Activated CD4-positive, alpha-beta T cell treated with anti-CD3 and anti-CD28 coated beads for 36 hours (primary cell): ENCODE measurements around the gene PPFIA3. TPM values are rescaled to one million over a fixed set of nuclear protein-coding genes. Genes with fewer than 3 reads are reported as not detected.

Experiments used
- ATAC-seq: fragments of 200-7000 bp; cut with Tn5 transposase; one replicate; pipeline ENCODE4 v1.10.0; 2021; ENCODE audit warnings: mild to moderate bottlenecking, moderate library complexity
- CTCF ChIA-PET: fragments of 350-600 bp; sonication (Branson Sonifier 250); formaldehyde crosslinking; loops from one replicate; lab custom pipeline; 2021; ENCODE audit warnings: antibody characterized with exemption; lab: Charles Lee
- POLR2A ChIA-PET: fragments of 350-600 bp; sonication (Branson Sonifier 250); formaldehyde crosslinking; loops from one replicate; lab custom pipeline; 2021; ENCODE audit warnings: antibody characterized with exemption, inconsistent platforms; lab: Charles Lee
- DNase-seq: peaks from one replicate; pipeline ENCODE4 v3.0.0-alpha.2; 2020
- H3K27ac Mint-ChIP-seq: one replicate; pipeline ENCODE4 v1.8.0; 2021; ENCODE audit warnings: mixed read lengths
- H3K27me3 Mint-ChIP-seq: one replicate; pipeline ENCODE4 v1.8.0; 2021; ENCODE audit warnings: mixed read lengths
- H3K36me3 Mint-ChIP-seq: one replicate; pipeline ENCODE4 v1.8.0; 2021; ENCODE audit warnings: low read depth, mixed read lengths
- H3K4me1 Mint-ChIP-seq: one replicate; pipeline ENCODE4 v1.8.0; 2021; ENCODE audit warnings: mixed read lengths
- H3K4me3 Mint-ChIP-seq: one replicate; pipeline ENCODE4 v1.8.0; 2021; ENCODE audit warnings: mild to moderate bottlenecking, moderate library complexity, mixed read lengths
- H3K9me3 Mint-ChIP-seq: one replicate; pipeline ENCODE4 v1.8.0; 2021; ENCODE audit warnings: low read depth, mixed read lengths
- intact Hi-C, 2 experiments: fragments of 100-400 bp; cut with DNase I in 1 of 2; cut with micrococcal nuclease in 1 of 2; formaldehyde crosslinking; loops; one replicate each; pipeline versions ENCODE4 v1.14.2 to v1.15.1; 2022 to 2024; cut with DNase I, micrococcal nuclease
- total RNA-seq, 2 experiments: library from RNA; stranded (reverse); gene quantifications; one replicate each; pipeline ENCODE4 v1.2.3, GENCODE V29; 2021

The PPFIA3 gene
- total RNA-seq, 2 experiments from 2014 or later, result 5.4 to 6.1 TPM

DNA sequence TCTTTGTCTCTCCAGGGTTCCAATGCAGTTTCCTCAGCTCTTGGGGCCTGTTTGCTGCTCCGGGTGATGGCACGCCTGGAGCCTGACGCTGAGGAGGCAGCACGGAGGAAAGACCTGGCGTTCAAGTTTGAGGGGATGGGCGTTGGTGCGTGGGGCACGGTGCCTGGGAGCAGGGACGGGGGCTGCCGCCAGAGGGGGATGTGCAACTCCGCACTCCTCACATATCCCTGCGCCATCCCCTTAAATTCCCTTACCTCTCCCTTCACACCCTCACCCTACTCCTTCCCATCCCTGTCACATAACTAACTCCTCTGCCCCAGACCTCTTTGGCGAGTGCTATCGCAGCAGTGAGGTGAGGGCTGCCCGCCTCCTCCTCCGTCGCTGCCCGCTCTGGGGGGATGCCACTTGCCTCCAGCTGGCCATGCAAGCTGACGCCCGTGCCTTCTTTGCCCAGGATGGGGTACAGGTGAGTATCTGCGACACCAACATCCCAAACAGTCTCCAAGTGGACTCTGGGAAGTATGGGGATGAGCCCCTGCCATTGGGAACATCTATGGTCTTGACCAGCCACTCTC, 69.4 kb downstream of the PPFIA3 start:
- POLR2A ChIA-PET, result interaction anchor here (0.7 kb wide), 1 partner anchor 313 kb away, joined by 3 read pairs; no protein-coding TSS in a partner anchor
- no peak for DNase-seq
- Mint-ChIP-seq H3K27ac (no peak overlapping the region), H3K36me3 (peaks cover 4% of the 10 kb centered on the region), H3K9me3 (peaks cover 6% of the 10 kb centered on the region), H3K4me3 (no peak overlapping the region), H3K27me3 (peaks cover 5% of the 10 kb centered on the region), H3K4me1 (peaks cover 7% of the 10 kb centered on the region)
- CTCF ChIA-PET, result interaction anchor here (0.7 to 3.3 kb wide), 4 partner anchors 9 to 33 kb away, joined by 4 to 23 read pairs (median 4); no protein-coding TSS in a partner anchor
- ATAC-seq, result no peak
- intact Hi-C loops, result no loop called here

DNA sequence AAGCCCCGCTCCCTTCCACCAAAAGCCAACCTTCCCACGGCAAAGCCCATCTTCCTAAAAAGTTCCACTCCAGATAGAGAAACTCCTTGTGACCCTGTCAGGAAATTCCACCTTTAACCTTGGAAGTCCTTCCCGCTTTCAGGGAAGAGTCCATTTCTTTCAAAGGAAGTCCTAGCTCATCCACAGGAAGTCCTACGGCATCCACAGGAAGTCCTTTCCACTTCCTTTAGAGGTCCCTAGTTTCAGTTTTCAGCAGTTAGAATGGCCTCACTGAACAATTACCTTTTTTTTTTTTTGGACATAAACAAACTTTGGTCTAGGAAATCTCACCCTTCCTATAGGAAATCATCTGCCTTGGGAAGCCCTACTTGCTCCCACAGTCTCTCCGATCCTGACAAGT, 69.9 kb downstream of the PPFIA3 start:
- ChIA-PET CTCF (interaction anchor here (0.7 to 1.2 kb wide), 3 partner anchors 9 to 32 kb away, joined by 4 to 5 read pairs (median 4); no protein-coding TSS in a partner anchor), POLR2A (interaction anchor here (0.7 kb wide), 1 partner anchor 314 kb away, joined by 3 read pairs; no protein-coding TSS in a partner anchor)
- no peak for DNase-seq
- Mint-ChIP-seq H3K4me1 (peaks cover 7% of the 10 kb centered on the region), H3K4me3 (no peak overlapping the region), H3K27me3 (peaks cover 3% of the 10 kb centered on the region), H3K36me3 (no peaks in the 10 kb centered on the region), H3K9me3 (peaks cover 2% of the 10 kb centered on the region), H3K27ac (no peak overlapping the region)
- intact Hi-C loops, result no loop called here
- ATAC-seq, result no peak

DNA sequence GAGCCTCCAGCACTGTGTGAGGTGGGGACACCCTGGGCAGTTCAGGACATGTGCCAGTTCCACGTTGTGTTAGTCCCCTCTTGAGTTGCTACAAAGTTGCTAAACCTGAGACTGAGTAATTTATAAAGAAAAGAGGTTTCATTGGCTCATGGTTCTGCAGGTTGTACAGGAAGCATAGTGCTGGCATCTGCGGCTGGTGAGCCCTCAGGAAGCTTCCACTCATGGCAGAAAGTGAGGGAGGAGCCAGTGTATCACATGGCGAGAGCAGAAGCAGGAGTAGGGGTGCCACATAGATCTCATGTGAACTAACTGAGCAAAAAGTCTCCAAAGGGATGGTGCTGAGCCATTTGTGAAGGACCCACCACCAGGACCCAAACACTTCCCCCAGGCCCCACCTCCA, 71.4 kb downstream of the PPFIA3 start:
- Mint-ChIP-seq H3K9me3 (peaks cover 2% of the 10 kb centered on the region), H3K4me1 (peaks cover 7% of the 10 kb centered on the region), H3K36me3 (no peaks in the 10 kb centered on the region), H3K4me3 (no peak overlapping the region), H3K27me3 (peaks cover 3% of the 10 kb centered on the region), H3K27ac (no peak overlapping the region)
- intact Hi-C loops, result loop anchor here in 1 of 2 experiments (5.0 kb wide), 1 partner anchor 43 kb away; no protein-coding TSS in a partner anchor
- POLR2A ChIA-PET, result no interaction called here
- DNase-seq, result no peak
- CTCF ChIA-PET, result no interaction called here
- no peak for ATAC-seq

DNA sequence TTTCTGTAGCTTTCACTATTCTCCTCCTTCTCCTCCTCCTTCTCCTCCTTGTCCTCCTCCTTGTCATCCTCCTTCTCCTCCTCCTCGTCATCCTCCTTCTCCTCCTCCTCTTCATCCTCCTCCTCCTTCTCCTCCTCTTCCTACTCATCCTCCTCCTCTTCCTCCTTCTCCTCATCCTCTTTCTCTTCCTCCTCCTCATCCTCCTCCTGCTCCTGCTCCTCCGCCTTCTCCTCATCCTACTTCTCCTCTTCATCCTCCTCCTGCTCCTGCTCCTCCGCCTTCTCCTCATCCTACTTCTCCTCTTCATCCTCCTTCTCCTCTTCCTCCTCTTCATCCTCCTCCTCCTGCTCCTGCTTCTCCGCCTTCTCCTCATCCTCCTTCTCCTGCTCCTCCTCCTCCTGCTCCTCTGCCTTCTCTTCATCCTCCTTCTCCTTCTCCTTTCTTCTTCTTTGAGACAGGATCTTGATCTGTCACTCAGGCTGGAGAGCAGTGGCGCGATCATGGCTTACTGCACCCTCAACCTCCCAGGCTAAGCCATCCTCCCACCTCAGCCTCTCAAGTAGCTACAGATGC, 74.6 kb downstream of the PPFIA3 start:
- Mint-ChIP-seq H3K27ac (no peak overlapping the region), H3K36me3 (no peaks in the 10 kb centered on the region), H3K4me1 (peaks cover 8% of the 10 kb centered on the region), H3K9me3 (peaks cover 2% of the 10 kb centered on the region), H3K27me3 (peaks cover 1% of the 10 kb centered on the region), H3K4me3 (no peak overlapping the region)
- POLR2A ChIA-PET, result no interaction called here
- DNase-seq, result no peak
- CTCF ChIA-PET, result no interaction called here
- intact Hi-C loops, result loop anchor here in 1 of 2 experiments (5.0 kb wide), 1 partner anchor 47 kb away; no protein-coding TSS in a partner anchor
- ATAC-seq, result no peak

DNA sequence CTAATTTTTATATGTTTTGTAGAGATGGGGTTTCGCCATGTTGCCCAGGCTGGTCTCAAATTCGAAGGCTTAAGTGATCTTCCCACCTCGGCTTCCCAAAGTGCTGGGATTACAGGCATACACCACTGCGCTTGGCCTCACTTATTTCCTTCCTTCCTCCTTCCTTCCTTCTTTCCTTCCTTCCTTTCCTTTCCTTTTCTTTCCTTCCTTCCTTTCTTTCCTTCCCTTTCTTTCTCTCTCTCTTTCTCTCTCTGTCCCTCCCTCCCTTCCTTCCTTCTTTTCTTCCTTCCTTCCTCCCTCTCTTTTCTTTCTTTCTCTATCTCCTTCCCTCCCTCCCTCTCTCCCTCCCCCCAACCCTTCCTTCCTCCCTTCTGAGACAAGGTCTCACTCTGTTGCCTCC, 75.1 kb downstream of the PPFIA3 start:
- intact Hi-C loops, result loop anchor here in 1 of 2 experiments (5.0 kb wide), 1 partner anchor 47 kb away; no protein-coding TSS in a partner anchor
- ATAC-seq (no peak), DNase-seq (no peak)
- H3K4me3 Mint-ChIP-seq, result no peak overlapping the region
- H3K27ac Mint-ChIP-seq, result no peak overlapping the region
- H3K9me3 Mint-ChIP-seq, result peaks cover 2% of the 10 kb centered on the region
- POLR2A ChIA-PET, result no interaction called here
- peaks cover 1% of the 10 kb centered on the region for H3K27me3 Mint-ChIP-seq
- peaks cover 8% of the 10 kb centered on the region for H3K4me1 Mint-ChIP-seq
- no peaks in the 10 kb centered on the region for H3K36me3 Mint-ChIP-seq
- CTCF ChIA-PET, result interaction anchor here (0.6 kb wide), 1 partner anchor 35 kb away, joined by 4 read pairs; no protein-coding TSS in a partner anchor

DNA sequence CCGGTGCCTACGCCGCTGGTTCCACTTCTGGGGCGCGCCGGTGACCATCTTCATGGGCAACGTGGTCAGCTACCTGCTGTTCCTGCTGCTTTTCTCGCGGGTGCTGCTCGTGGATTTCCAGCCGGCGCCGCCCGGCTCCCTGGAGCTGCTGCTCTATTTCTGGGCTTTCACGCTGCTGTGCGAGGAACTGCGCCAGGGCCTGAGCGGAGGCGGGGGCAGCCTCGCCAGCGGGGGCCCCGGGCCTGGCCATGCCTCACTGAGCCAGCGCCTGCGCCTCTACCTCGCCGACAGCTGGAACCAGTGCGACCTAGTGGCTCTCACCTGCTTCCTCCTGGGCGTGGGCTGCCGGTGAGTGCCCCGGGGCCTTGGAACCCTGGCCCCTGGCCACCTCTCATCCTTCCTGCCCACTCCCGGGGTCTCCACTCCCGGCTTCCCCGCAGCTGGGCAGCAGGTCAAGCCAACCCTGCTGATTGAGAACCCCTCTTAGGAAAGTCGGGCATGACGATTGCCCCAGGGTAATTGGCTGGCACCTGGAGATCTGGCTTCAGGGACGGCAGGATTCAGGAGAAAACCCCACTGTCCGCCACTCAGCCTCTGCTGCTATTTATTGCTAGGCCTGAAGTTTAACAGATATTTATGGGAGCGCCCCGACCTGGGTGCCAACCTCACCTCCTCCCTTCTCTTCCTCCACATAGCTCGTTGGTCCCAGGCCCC, 77.3 kb downstream of the PPFIA3 start:
- intact Hi-C loops, result loop anchor here (5.0 kb wide), 1 partner anchor 199 kb away; no protein-coding TSS in a partner anchor
- H3K4me1 Mint-ChIP-seq, result peaks cover 3% of the 10 kb centered on the region
- CTCF ChIA-PET, result interaction anchor here (0.6 to 3.2 kb wide), 6 partner anchors 10 to 161 kb away, joined by 3 to 23 read pairs (median 8); no protein-coding TSS in a partner anchor

DNA sequence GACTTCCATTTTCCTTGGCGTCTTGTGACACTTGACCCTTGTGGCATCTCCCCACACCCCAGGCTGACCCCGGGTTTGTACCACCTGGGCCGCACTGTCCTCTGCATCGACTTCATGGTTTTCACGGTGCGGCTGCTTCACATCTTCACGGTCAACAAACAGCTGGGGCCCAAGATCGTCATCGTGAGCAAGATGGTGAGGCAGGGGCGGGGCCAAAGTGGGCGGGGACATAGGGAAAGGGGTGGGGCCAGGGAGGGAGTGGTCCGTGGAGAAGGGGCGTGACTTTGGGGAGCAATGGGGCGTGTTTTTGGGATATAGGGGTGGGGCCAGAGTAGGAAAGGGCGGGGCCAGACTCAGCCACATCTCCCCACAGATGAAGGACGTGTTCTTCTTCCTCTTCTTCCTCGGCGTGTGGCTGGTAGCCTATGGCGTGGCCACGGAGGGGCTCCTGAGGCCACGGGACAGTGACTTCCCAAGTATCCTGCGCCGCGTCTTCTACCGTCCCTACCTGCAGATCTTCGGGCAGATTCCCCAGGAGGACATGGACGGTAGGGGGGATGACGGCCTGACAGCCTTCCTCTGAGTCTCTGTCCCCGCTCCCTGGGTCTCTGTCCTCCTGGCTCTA, 81.0 kb downstream of the PPFIA3 start:
- POLR2A ChIA-PET, result no interaction called here
- peak; percentile 78 for ATAC-seq

More for the DNA sequence above, 77.3 kb downstream of the PPFIA3 start:
- POLR2A ChIA-PET, result no interaction called here
- Mint-ChIP-seq H3K9me3 (no peaks in the 10 kb centered on the region), H3K27me3 (peaks cover 1% of the 10 kb centered on the region), H3K27ac (no peak overlapping the region), H3K4me3 (no peak overlapping the region), H3K36me3 (no peaks in the 10 kb centered on the region)
- DNase-seq (no peak), ATAC-seq (no peak)

More for the DNA sequence above, 81.0 kb downstream of the PPFIA3 start:
- DNase-seq, result peak; percentile 63
- no peak overlapping the region for H3K4me3 Mint-ChIP-seq
- peaks cover 3% of the 10 kb centered on the region for H3K4me1 Mint-ChIP-seq
- peaks cover 1% of the 10 kb centered on the region for H3K27me3 Mint-ChIP-seq
- H3K36me3 Mint-ChIP-seq, result no peaks in the 10 kb centered on the region
- CTCF ChIA-PET, result no interaction called here
- no peaks in the 10 kb centered on the region for H3K9me3 Mint-ChIP-seq
- no peak overlapping the region for H3K27ac Mint-ChIP-seq
- intact Hi-C loops, result loop anchor here in 1 of 2 experiments (10.0 kb wide), 1 partner anchor 416 kb away; no protein-coding TSS in a partner anchor

Other genes starting within 250 kb of the PPFIA3 start
- 10 to 100 TPM; 51.6 to 62.4 TPM for gene PPP1R15A, start 247.1 kb upstream of the PPFIA3 start, total RNA-seq
- under 1 TPM; 0.37 to 0.87 TPM for gene TULP2, start 220.8 kb upstream of the PPFIA3 start, total RNA-seq
- 100 to 1,000 TPM; 115 to 118 TPM for gene NUCB1, start 219.2 kb upstream of the PPFIA3 start, total RNA-seq
- 1 to 10 TPM; 1.4 to 2.4 TPM for gene DHDH, start 185.8 kb upstream of the PPFIA3 start, total RNA-seq
- 100 to 1,000 TPM; 128 to 143 TPM for gene BAX, start 164.7 kb upstream of the PPFIA3 start, total RNA-seq
- 1,000 to 10,000 TPM in 1 of 2 experiments, 100 to 1,000 TPM in 1; 809 to 1,111 TPM for gene FTL, start 154.2 kb upstream of the PPFIA3 start, total RNA-seq
- gene GYS1, start 126.2 kb upstream of the PPFIA3 start, total RNA-seq, result 100 to 1,000 TPM in 1 of 2 experiments, 10 to 100 TPM in 1; 80.2 to 102 TPM
- gene RUVBL2, start 125.7 kb upstream of the PPFIA3 start, total RNA-seq, result 100 to 1,000 TPM; 155 to 178 TPM
- gene LHB, start 102.5 kb upstream of the PPFIA3 start, total RNA-seq, result under 1 TPM; 0.39 to 0.51 TPM
- not detected for gene CGB3, start 95.2 kb upstream of the PPFIA3 start, total RNA-seq
- gene CGB2, start 87.7 kb upstream of the PPFIA3 start, total RNA-seq, result under 1 TPM in 1 of 2 experiments, not detected in 1; 0.43 TPM
- gene CGB1, start 82.6 kb upstream of the PPFIA3 start, total RNA-seq, result not detected
- not detected for gene CGB5, start 75.7 kb upstream of the PPFIA3 start, total RNA-seq
- gene CGB8, start 70.4 kb upstream of the PPFIA3 start, total RNA-seq, result not detected
- under 1 TPM in 1 of 2 experiments, not detected in 1; 0.40 TPM for gene CGB7, start 61.8 kb upstream of the PPFIA3 start, total RNA-seq
- not detected for gene NTF4, start 54.7 kb upstream of the PPFIA3 start, total RNA-seq
- not detected for gene KCNA7, start 46.8 kb upstream of the PPFIA3 start, total RNA-seq
- gene SNRNP70, start 34.1 kb upstream of the PPFIA3 start, total RNA-seq, result 100 to 1,000 TPM; 225 to 306 TPM
- gene LIN7B, start 5.2 kb upstream of the PPFIA3 start, total RNA-seq, result 1 to 10 TPM; 3.5 to 4.3 TPM
- gene C19orf73, start 401 bp upstream of the PPFIA3 start, total RNA-seq, result 1 to 10 TPM; 1.7 to 2.0 TPM
- gene HRC, start 35.9 kb downstream of the PPFIA3 start, total RNA-seq, result not detected
- 1 to 10 TPM; 1.5 to 1.9 TPM for gene TRPM4, start 38.2 kb downstream of the PPFIA3 start, total RNA-seq
- 1 to 10 TPM in 1 of 2 experiments, under 1 TPM in 1; 0.42 to 1.3 TPM for gene SLC6A16, start 205.6 kb downstream of the PPFIA3 start, total RNA-seq
- 100 to 1,000 TPM; 152 to 191 TPM for gene CD37, start 215.9 kb downstream of the PPFIA3 start, total RNA-seq
- gene TEAD2, start 242.9 kb downstream of the PPFIA3 start, total RNA-seq, result not detected
- not detected for gene DKKL1, start 244.3 kb downstream of the PPFIA3 start, total RNA-seq